ENCODE data around the gene TMEM18.

- TF ChIP-seq CTCF (conservative IDR thresholded peaks at IDR 0.05; ENCODE audit: low read depth in 2 of 2): no peak
- no peak for TF ChIP-seq EZH2phosphoT487 (IDR thresholded peaks at IDR 0.05; ENCODE audit: unreplicated experiment)
- TF ChIP-seq POLR2AphosphoS5 (IDR thresholded peaks at IDR 0.05; ENCODE audit: low read depth): no peak
- no peak for TF ChIP-seq EZH2 (IDR thresholded peaks at IDR 0.05; ENCODE audit: low read depth, unreplicated experiment)
These were observed 49.2 kb downstream of the TMEM18 start for GRCh38 chr2:627926-628560.
